ENCODE results near the gene TAS2R3.

DNA sequence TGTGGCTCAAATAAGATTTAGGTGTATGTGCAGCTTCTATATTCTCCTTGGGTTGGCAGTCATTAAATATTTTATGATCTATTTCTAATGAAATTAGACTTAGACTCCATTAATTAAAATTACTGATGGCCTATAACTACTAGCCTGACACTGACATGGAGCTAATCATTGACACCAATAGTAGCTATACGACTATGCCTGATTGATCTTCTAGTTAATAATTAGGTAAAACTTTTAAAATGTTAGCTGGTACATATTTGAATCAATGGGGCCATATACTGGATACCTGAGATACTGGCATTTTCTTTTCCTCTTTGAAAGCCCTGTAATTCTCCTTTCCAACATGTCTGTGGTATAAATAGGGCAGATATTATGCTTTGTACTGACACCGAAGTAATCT, 41.4 kb upstream of the TAS2R3 start:
- TF ChIP-seq, protein P1, sequence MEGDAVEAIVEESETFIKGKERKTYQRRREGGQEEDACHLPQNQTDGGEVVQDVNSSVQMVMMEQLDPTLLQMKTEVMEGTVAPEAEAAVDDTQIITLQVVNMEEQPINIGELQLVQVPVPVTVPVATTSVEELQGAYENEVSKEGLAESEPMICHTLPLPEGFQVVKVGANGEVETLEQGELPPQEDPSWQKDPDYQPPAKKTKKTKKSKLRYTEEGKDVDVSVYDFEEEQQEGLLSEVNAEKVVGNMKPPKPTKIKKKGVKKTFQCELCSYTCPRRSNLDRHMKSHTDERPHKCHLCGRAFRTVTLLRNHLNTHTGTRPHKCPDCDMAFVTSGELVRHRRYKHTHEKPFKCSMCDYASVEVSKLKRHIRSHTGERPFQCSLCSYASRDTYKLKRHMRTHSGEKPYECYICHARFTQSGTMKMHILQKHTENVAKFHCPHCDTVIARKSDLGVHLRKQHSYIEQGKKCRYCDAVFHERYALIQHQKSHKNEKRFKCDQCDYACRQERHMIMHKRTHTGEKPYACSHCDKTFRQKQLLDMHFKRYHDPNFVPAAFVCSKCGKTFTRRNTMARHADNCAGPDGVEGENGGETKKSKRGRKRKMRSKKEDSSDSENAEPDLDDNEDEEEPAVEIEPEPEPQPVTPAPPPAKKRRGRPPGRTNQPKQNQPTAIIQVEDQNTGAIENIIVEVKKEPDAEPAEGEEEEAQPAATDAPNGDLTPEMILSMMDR (IDR thresholded peaks at IDR 0.05): no peak
- TF ChIP-seq POLR2A (IDR thresholded peaks at IDR 0.05) (no peak), POLR2AphosphoS5 (IDR thresholded peaks at IDR 0.05) (no peak)
